Keratinocyte (primary cell): Measurements from ENCODE around the gene RESF1. TPM values are rescaled to one million over a fixed set of nuclear protein-coding genes. Genes with fewer than 3 reads are reported as not detected.

ENCODE experiments used
- DNase-seq: peaks from one replicate; pipeline ENCODE4 v3.0.0-alpha.2; 2011; ENCODE audit warnings: low read depth, missing footprints, low spot score
- FAIRE-seq: peaks from 2 replicates; lab custom pipeline; 2011; peaks lifted over from hg19 to GRCh38; lab: Jason Lieb, UNC
- H2AFZ ChIP-seq: 2 replicates; pipeline ENCODE4 v1.6.0; 2012; ENCODE audit warnings: low read length, control low read depth, inconsistent platforms; ENCODE audit not compliant: control insufficient read depth
- H3K27ac ChIP-seq: 2 replicates; pipeline ENCODE4 v1.5.1; 2011; ENCODE audit warnings: low read length; ENCODE audit not compliant: control insufficient read depth, insufficient read depth
- H3K27me3 ChIP-seq: 3 replicates; pipeline ENCODE4 v1.6.0; 2011; ENCODE audit warnings: low read length; ENCODE audit not compliant: control insufficient read depth, insufficient read depth; ENCODE audit errors: extremely low read depth
- H3K36me3 ChIP-seq, 2 experiments: 2 replicates in 1 of 2; 3 replicates in 1 of 2; pipeline ENCODE4 v1.5.1; 2011; ENCODE audit warnings: low read length in 2 of 2, mild to moderate bottlenecking in 1 of 2; ENCODE audit not compliant: control insufficient read depth in 2 of 2, insufficient read depth in 2 of 2; ENCODE audit errors: extremely low read depth in 1 of 2
- H3K4me1 ChIP-seq: 3 replicates; pipeline ENCODE4 v1.5.1; 2011; ENCODE audit warnings: low read length; ENCODE audit not compliant: control insufficient read depth, insufficient read depth; ENCODE audit errors: extremely low read depth
- H3K4me2 ChIP-seq: 3 replicates; pipeline ENCODE4 v1.6.0; 2011; ENCODE audit warnings: low read depth, low read length; ENCODE audit not compliant: control insufficient read depth, insufficient read depth; ENCODE audit errors: extremely low read depth
- H3K4me3 ChIP-seq, 3 experiments: fragments of 200-600 bp in 1 of 3; sonication (generic) in 1 of 3; 2 replicates in 2 of 3; 3 replicates in 1 of 3; pipeline ENCODE4 v1.5.1; 2011 to 2016; ENCODE audit warnings: low read length in 3 of 3, mild to moderate bottlenecking in 3 of 3, control low read depth in 2 of 3, inconsistent platforms in 1 of 3, low read depth in 1 of 3, mixed read lengths in 1 of 3, mixed run types in 1 of 3, moderate library complexity in 1 of 3; ENCODE audit not compliant: control insufficient read depth in 2 of 3, insufficient read depth in 2 of 3; ENCODE audit errors: extremely low read depth in 1 of 3
- H3K79me2 ChIP-seq: 2 replicates; pipeline ENCODE4 v1.6.0; 2012; ENCODE audit warnings: low read length; ENCODE audit not compliant: control insufficient read depth, insufficient read depth
- H3K9ac ChIP-seq: 3 replicates; pipeline ENCODE4 v1.6.0; 2011; ENCODE audit warnings: low read length; ENCODE audit not compliant: control insufficient read depth, insufficient read depth; ENCODE audit errors: extremely low read depth
- H3K9me1 ChIP-seq: 3 replicates; pipeline ENCODE4 v1.6.0; 2011; ENCODE audit warnings: low read length; ENCODE audit not compliant: control insufficient read depth, insufficient read depth; ENCODE audit errors: extremely low read depth
- H3K9me3 ChIP-seq: 2 replicates; pipeline ENCODE4 v1.5.1; 2012; ENCODE audit warnings: low read depth, low read length; ENCODE audit not compliant: control insufficient read depth
- H4K20me1 ChIP-seq: 3 replicates; pipeline ENCODE4 v1.6.0; 2011; ENCODE audit warnings: low read length; ENCODE audit not compliant: control insufficient read depth, insufficient read depth; ENCODE audit errors: extremely low read depth
- CTCF ChIP-seq, 3 experiments: IDR thresholded peaks in 1 of 3; conservative IDR thresholded peaks in 1 of 3; optimal IDR thresholded peaks in 1 of 3; 2 replicates in 2 of 3; 3 replicates in 1 of 3; pipeline versions ENCODE3 to v1.5.1; 2011; ENCODE audit warnings: low read length in 3 of 3, mild to moderate bottlenecking in 3 of 3, moderate library complexity in 2 of 3, control low read depth in 1 of 3, inconsistent platforms in 1 of 3; ENCODE audit not compliant: insufficient read depth in 2 of 3; ENCODE audit errors: extremely low read depth in 1 of 3
- EZH2 ChIP-seq: IDR thresholded peaks from one replicate; pipeline ENCODE4 v1.6.1; 2012; ENCODE audit warnings: inconsistent platforms, mild to moderate bottlenecking, low read length, moderate library complexity
- dilution Hi-C: fragments of 300-500 bp; cut with MboI; formaldehyde crosslinking; loops from one replicate; pipeline ENCODE4 v1.7.0; 2020; ENCODE audit warnings: low sequenced_read_pairs; ENCODE audit not compliant: extremely low pct_ligation_motif_present
- polyA plus RNA-seq, 5 experiments: library from polyadenylated mRNA; depleted of rRNA in 3 of 5; stranded (reverse) in 3 of 5; stranded (forward) in 1 of 5; unstranded in 1 of 5; fragments of >200 nt; gene quantifications; 1 replicate in 1 of 5; 2 replicates in 3 of 5; 3 replicates in 1 of 5; pipeline versions ENCODE4 v1.2.1 to v1.2.3, GENCODE V29; 2011 to 2012; ENCODE audit warnings: missing spikeins in 2 of 5, low read depth in 1 of 5, low replicate concordance in 1 of 5

RESF1 gene
- polyA plus RNA-seq, 1 donor (not counting 4 experiments of a cell fraction or from before 2014, with no cell fraction given) = 19.7 TPM

GRCh38 chr12:31915446-31915845 lies 43.8 kb upstream of the RESF1 start:
- Histone ChIP-seq H3K79me2 (no peaks in the 10 kb centered on the region), H3K4me2 (no peak overlapping the region), H2AFZ (no peak overlapping the region), H3K4me1 (no peaks in the 10 kb centered on the region), H4K20me1 (no peaks in the 10 kb centered on the region), H3K27me3 (no peaks in the 10 kb centered on the region), H3K36me3 (no peaks in the 10 kb centered on the region), H3K4me3 (no peak overlapping the region), H3K9ac (no peak overlapping the region), H3K9me1 (no peaks in the 10 kb centered on the region), H3K9me3 (peaks cover 1% of the 10 kb centered on the region), H3K27ac (no peak overlapping the region)
- no peak for FAIRE-seq
- TF ChIP-seq CTCF (optimal IDR thresholded peaks at IDR 0.05 in 1 of 3, IDR thresholded peaks at IDR 0.05 in 1 of 3, conservative IDR thresholded peaks at IDR 0.05 in 1 of 3; ENCODE audit: extremely low read depth in 1 of 3, insufficient read depth in 2 of 3, low read length in 3 of 3) = no peak
- TF ChIP-seq EZH2 = no peak
- no peak for DNase-seq
- dilution Hi-C loops = no loop called here

DNA sequence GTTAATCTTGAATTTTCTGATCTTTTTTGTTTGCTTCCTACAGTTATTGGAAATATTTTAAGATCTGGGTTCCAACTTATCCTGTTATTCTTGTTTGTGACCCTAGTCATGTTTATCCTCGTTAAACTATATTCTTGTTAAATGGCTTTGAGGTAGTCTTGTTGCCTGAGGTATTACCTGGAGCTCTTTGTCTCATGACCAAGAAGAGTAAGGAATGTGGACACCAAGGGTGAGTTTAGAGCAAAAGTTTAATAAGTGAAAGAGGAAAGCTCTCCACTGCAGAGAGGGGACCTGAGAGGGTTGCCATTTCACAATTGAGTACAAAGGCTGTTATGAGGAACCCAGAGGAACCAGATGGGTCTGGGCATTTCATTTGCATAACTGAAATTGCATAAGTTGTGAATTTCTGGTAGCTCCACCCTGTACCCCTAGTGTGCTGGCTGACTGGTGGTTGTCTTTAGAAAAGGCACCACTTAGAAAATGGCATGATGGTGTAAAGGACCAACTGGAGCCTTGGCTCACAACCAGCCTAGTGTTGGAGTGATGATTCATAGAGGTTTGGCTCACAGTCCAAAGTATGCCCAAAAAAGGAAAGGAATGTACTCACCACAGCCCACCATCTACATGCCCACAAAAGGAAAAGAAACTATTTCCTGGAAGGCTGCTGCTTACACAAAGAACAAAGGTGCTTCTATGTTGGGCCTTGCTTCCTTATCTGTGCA lies 36.7 kb upstream of the RESF1 start:
- H3K36me3 ChIP-seq = no peaks in the 10 kb centered on the region
- FAIRE-seq (peak; percentile 34), DNase-seq (peak; percentile 1)
- no peaks in the 10 kb centered on the region for H3K4me1 ChIP-seq
- no peak overlapping the region for H3K4me3 ChIP-seq
- no peak overlapping the region for H3K27ac ChIP-seq
- no peaks in the 10 kb centered on the region for H3K9me1 ChIP-seq
- H3K27me3 ChIP-seq = no peaks in the 10 kb centered on the region
- H3K79me2 ChIP-seq = no peaks in the 10 kb centered on the region
- H3K9me3 ChIP-seq = peaks cover 14% of the 10 kb centered on the region
- no peak for TF ChIP-seq EZH2
- no peak for TF ChIP-seq CTCF (optimal IDR thresholded peaks at IDR 0.05 in 1 of 3, IDR thresholded peaks at IDR 0.05 in 1 of 3, conservative IDR thresholded peaks at IDR 0.05 in 1 of 3; ENCODE audit: extremely low read depth in 1 of 3, insufficient read depth in 2 of 3, low read length in 3 of 3)
- H3K4me2 ChIP-seq = no peak overlapping the region
- no peak overlapping the region for H2AFZ ChIP-seq
- dilution Hi-C loops = no loop called here
- H3K9ac ChIP-seq = no peak overlapping the region
- no peaks in the 10 kb centered on the region for H4K20me1 ChIP-seq
